SK-N-SH treated with all-trans-retinoic acid at 6 μM for 48 hours (cell line): ENCODE data around the gene CARD10.

Source experiments
- ATAC-seq: fragments of 200-7000 bp; cut with Tn5 transposase; 3 replicates; pipeline ENCODE4 v1.9.1; 2020; ENCODE audit warnings: mild to moderate bottlenecking, moderate library complexity
- ARNTL ChIP-seq: fragments of 450-650 bp; formaldehyde crosslinking; IDR thresholded peaks from 2 replicates; pipeline ENCODE4 v1.5.0; 2020; ENCODE audit warnings: low read depth, mild to moderate bottlenecking, moderate library complexity, borderline replicate concordance
- BACH2 ChIP-seq: fragments of 250-450 bp; sonication (Bioruptor Pico); IDR thresholded peaks from 2 replicates; pipeline ENCODE4 v1.9.0; 2021; ENCODE audit warnings: mild to moderate bottlenecking, borderline replicate concordance
- ESRRG ChIP-seq: fragments of 250-450 bp; sonication (Bioruptor Pico); IDR thresholded peaks from 2 replicates; pipeline ENCODE4 v1.6.1; 2021; ENCODE audit warnings: mild to moderate bottlenecking
- GLIS3 ChIP-seq: fragments of 250-450 bp; sonication (Bioruptor Pico); IDR thresholded peaks from 2 replicates; pipeline ENCODE4 v1.5.0; 2020; ENCODE audit warnings: mild to moderate bottlenecking, moderate library complexity
- ISL1 ChIP-seq: fragments of 250-450 bp; sonication (Bioruptor Pico); IDR thresholded peaks from 2 replicates; pipeline ENCODE4 v2.1.2; 2022; ENCODE audit warnings: mild to moderate bottlenecking, moderate library complexity
- OSR1 ChIP-seq: fragments of 250-450 bp; sonication (Bioruptor Pico); IDR thresholded peaks from 2 replicates; pipeline ENCODE4 v1.8.0; 2022; ENCODE audit warnings: moderate library complexity, mild to moderate bottlenecking, inconsistent platforms
- PPARA ChIP-seq: fragments of 250-450 bp; sonication (Bioruptor Pico); IDR thresholded peaks from 2 replicates; pipeline ENCODE4 v1.5.0; 2020; ENCODE audit warnings: mild to moderate bottlenecking, borderline replicate concordance
- RARB ChIP-seq: fragments of 250-450 bp; sonication (Bioruptor Pico); IDR thresholded peaks from 2 replicates; pipeline ENCODE4 v1.8.0; 2021; ENCODE audit warnings: mild to moderate bottlenecking, moderate library complexity
- TCF4 ChIP-seq: fragments of 250-450 bp; sonication (Bioruptor Pico); IDR thresholded peaks from 2 replicates; pipeline ENCODE4 v1.8.0; 2021; ENCODE audit warnings: mild to moderate bottlenecking, moderate library complexity, borderline replicate concordance
- TOX ChIP-seq: fragments of 250-450 bp; sonication (Bioruptor Pico); IDR thresholded peaks from 2 replicates; pipeline ENCODE4 v1.8.0; 2021; ENCODE audit warnings: mild to moderate bottlenecking, moderate library complexity, borderline replicate concordance
- ZC3H10 ChIP-seq: fragments of 250-450 bp; sonication (Bioruptor Pico); IDR thresholded peaks from 2 replicates; pipeline ENCODE4 v1.5.1; 2021; ENCODE audit warnings: mild to moderate bottlenecking, moderate library complexity
- ZFP3 ChIP-seq: fragments of 250-450 bp; sonication (Bioruptor Pico); IDR thresholded peaks from 2 replicates; pipeline ENCODE4 v1.5.0; 2020; ENCODE audit warnings: mild to moderate bottlenecking, moderate library complexity
- ZFP30 ChIP-seq: fragments of 450-650 bp; formaldehyde crosslinking; IDR thresholded peaks from 2 replicates; pipeline ENCODE4 v1.5.0; 2022; ENCODE audit warnings: mild to moderate bottlenecking, moderate library complexity
- ZNF70 ChIP-seq: fragments of 450-650 bp; formaldehyde crosslinking; IDR thresholded peaks from 2 replicates; pipeline ENCODE4 v1.5.0; 2020; ENCODE audit warnings: mild to moderate bottlenecking, moderate library complexity
- ZNF8 ChIP-seq: fragments of 450-650 bp; formaldehyde crosslinking; IDR thresholded peaks from 2 replicates; pipeline ENCODE4 v1.5.0; 2020; ENCODE audit warnings: mild to moderate bottlenecking, moderate library complexity
- TF ChIP-seq, protein P1 (sequence below): fragments of 250-450 bp; sonication (Bioruptor Pico); IDR thresholded peaks from 2 replicates; pipeline ENCODE4 v1.5.1; 2020; ENCODE audit warnings: low read depth, mild to moderate bottlenecking, moderate library complexity
- TF ChIP-seq, protein P2 (sequence below): fragments of 250-450 bp; sonication (Bioruptor Pico); IDR thresholded peaks from 2 replicates; pipeline ENCODE4 v1.8.0; 2020; ENCODE audit warnings: mild to moderate bottlenecking, moderate library complexity, borderline replicate concordance
- TF ChIP-seq, protein P3 (sequence below): fragments of 250-450 bp; sonication (Bioruptor Pico); IDR thresholded peaks from 2 replicates; pipeline ENCODE4 v1.8.0; 2021; ENCODE audit warnings: low read depth, mild to moderate bottlenecking, moderate library complexity, borderline replicate concordance
- TF ChIP-seq, protein P4 (sequence below): fragments of 250-450 bp; sonication (Bioruptor Pico); IDR thresholded peaks from 2 replicates; pipeline ENCODE4 v1.5.1; 2021; ENCODE audit warnings: mild to moderate bottlenecking, moderate library complexity
- TF ChIP-seq, protein P5 (sequence below): fragments of 250-450 bp; sonication (Bioruptor Pico); IDR thresholded peaks from 2 replicates; pipeline ENCODE4 v1.5.0; 2020; ENCODE audit warnings: mild to moderate bottlenecking, moderate library complexity

Gene CARD10

DNA sequence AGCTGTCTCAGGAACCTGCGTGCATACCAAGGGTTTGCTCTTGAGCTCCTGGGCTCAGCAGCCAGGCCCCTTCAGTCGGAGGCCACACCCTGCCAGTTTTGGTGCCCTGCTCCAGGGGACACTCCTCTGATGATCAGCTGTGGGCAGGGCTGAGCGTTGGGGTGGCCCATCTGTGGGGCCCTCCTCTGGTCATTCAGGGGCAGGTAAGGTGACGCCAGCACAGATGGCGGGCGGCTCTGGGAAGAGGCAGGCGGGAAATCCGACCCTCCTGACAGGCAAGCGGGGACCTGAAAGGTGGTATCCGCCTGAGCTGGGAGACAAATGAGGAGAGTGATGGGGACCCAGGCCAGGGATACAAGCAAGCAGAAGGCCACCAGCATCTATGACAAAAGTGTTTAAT lies 29.2 kb downstream of the CARD10 start:
- no peak for ATAC-seq
- TF ChIP-seq ARNTL (no peak), ZNF8 (CRISPR knock-in tag) (no peak), ESRRG (CRISPR knock-in tag) (no peak), PPARA (CRISPR knock-in tag) (no peak), ZC3H10 (no peak), BACH2 (no peak), RARB (CRISPR knock-in tag) (no peak)
- TF ChIP-seq, protein P1, sequence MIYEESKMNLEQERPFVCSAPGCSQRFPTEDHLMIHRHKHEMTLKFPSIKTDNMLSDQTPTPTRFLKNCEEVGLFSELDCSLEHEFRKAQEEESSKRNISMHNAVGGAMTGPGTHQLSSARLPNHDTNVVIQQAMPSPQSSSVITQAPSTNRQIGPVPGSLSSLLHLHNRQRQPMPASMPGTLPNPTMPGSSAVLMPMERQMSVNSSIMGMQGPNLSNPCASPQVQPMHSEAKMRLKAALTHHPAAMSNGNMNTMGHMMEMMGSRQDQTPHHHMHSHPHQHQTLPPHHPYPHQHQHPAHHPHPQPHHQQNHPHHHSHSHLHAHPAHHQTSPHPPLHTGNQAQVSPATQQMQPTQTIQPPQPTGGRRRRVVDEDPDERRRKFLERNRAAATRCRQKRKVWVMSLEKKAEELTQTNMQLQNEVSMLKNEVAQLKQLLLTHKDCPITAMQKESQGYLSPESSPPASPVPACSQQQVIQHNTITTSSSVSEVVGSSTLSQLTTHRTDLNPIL (CRISPR knock-in tag) = no peak
- TF ChIP-seq, all 23 proteins: peak for 0

DNA sequence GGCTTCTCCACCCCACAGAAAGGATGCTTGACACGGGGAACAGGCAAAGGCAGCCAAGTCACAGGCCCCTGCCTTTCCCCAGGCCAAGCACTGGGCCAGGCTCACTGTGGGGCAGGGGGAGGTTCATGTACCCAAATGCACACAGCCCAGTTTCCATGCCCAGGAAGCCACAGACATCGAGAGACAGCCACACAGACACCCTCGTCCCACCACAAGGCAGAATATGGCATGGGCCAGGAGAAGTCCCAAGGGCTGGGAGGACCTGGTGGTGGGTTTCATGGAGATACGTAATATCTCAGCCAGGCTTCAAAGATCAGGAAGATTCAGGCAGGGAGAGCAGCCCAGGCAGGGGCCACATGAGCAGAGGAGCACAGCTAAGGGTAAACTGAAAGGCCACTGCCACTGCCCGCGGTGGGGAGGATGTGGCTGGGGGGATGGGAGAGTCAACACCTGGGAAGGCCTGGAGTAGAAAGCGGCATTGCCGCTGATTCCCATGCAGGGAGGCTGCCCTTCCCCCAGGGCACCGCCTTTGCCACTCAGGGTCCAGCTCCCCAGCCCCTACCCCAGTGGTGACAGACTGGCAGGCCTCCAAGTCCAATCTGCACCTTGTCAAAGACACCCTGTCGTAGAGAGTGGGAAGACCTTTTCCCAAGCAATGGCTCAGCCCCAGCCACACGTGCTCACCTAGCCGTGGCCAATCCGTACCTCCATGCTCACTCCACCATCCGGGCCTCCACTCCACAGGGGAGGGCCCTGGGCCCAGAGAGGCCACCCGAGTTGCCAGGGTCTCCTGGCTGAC lies 30.7 kb downstream of the CARD10 start:
- TF ChIP-seq, protein P2, sequence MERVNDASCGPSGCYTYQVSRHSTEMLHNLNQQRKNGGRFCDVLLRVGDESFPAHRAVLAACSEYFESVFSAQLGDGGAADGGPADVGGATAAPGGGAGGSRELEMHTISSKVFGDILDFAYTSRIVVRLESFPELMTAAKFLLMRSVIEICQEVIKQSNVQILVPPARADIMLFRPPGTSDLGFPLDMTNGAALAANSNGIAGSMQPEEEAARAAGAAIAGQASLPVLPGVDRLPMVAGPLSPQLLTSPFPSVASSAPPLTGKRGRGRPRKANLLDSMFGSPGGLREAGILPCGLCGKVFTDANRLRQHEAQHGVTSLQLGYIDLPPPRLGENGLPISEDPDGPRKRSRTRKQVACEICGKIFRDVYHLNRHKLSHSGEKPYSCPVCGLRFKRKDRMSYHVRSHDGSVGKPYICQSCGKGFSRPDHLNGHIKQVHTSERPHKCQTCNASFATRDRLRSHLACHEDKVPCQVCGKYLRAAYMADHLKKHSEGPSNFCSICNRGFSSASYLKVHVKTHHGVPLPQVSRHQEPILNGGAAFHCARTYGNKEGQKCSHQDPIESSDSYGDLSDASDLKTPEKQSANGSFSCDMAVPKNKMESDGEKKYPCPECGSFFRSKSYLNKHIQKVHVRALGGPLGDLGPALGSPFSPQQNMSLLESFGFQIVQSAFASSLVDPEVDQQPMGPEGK (CRISPR knock-in tag) = no peak
- TF ChIP-seq ARNTL = no peak
- TF ChIP-seq ISL1 (CRISPR knock-in tag) = no peak
- TF ChIP-seq OSR1 (CRISPR knock-in tag) = no peak
- TF ChIP-seq, protein P3, sequence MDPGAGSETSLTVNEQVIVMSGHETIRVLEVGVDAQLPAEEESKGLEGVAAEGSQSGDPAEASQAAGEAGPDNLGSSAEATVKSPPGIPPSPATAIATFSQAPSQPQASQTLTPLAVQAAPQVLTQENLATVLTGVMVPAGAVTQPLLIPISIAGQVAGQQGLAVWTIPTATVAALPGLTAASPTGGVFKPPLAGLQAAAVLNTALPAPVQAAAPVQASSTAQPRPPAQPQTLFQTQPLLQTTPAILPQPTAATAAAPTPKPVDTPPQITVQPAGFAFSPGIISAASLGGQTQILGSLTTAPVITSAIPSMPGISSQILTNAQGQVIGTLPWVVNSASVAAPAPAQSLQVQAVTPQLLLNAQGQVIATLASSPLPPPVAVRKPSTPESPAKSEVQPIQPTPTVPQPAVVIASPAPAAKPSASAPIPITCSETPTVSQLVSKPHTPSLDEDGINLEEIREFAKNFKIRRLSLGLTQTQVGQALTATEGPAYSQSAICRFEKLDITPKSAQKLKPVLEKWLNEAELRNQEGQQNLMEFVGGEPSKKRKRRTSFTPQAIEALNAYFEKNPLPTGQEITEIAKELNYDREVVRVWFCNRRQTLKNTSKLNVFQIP (CRISPR knock-in tag) = no peak
- no peak for TF ChIP-seq ZFP3 (CRISPR knock-in tag)
- no peak for TF ChIP-seq ZFP30
- TF ChIP-seq TOX = no peak
- no peak for TF ChIP-seq ZNF8 (CRISPR knock-in tag)
- TF ChIP-seq GLIS3 (CRISPR knock-in tag) = no peak
- TF ChIP-seq, protein P4, sequence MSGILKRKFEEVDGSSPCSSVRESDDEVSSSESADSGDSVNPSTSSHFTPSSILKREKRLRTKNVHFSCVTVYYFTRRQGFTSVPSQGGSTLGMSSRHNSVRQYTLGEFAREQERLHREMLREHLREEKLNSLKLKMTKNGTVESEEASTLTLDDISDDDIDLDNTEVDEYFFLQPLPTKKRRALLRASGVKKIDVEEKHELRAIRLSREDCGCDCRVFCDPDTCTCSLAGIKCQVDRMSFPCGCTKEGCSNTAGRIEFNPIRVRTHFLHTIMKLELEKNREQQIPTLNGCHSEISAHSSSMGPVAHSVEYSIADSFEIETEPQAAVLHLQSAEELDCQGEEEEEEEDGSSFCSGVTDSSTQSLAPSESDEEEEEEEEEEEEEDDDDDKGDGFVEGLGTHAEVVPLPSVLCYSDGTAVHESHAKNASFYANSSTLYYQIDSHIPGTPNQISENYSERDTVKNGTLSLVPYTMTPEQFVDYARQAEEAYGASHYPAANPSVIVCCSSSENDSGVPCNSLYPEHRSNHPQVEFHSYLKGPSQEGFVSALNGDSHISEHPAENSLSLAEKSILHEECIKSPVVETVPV (CRISPR knock-in tag) = no peak
- TF ChIP-seq TCF4 (CRISPR knock-in tag) = no peak
- ATAC-seq = no peak

DNA sequence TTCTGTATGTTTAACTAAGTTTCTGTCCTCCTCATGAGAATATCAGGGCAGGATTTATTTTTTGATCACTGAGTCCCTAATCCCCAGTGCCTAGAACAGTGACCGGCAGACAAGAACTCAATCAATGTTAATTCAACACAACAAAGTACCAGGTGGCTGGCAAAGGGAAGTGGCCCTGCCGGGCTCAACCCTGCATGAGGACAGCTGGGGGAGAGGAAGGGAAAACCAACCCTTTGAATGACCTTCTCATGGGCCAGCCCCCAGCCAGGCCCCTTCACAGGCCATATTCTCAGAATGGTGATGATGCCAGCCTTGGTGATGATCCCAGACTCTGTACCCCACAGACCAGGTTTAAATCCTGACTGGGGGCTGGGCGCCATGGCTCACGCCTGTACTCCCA lies 31.6 kb downstream of the CARD10 start:
- TF ChIP-seq ISL1 (CRISPR knock-in tag) = no peak
- TF ChIP-seq, protein P3 (CRISPR knock-in tag) = no peak
- no peak for TF ChIP-seq ZC3H10
- TF ChIP-seq BACH2 = no peak
- TF ChIP-seq, protein P5, sequence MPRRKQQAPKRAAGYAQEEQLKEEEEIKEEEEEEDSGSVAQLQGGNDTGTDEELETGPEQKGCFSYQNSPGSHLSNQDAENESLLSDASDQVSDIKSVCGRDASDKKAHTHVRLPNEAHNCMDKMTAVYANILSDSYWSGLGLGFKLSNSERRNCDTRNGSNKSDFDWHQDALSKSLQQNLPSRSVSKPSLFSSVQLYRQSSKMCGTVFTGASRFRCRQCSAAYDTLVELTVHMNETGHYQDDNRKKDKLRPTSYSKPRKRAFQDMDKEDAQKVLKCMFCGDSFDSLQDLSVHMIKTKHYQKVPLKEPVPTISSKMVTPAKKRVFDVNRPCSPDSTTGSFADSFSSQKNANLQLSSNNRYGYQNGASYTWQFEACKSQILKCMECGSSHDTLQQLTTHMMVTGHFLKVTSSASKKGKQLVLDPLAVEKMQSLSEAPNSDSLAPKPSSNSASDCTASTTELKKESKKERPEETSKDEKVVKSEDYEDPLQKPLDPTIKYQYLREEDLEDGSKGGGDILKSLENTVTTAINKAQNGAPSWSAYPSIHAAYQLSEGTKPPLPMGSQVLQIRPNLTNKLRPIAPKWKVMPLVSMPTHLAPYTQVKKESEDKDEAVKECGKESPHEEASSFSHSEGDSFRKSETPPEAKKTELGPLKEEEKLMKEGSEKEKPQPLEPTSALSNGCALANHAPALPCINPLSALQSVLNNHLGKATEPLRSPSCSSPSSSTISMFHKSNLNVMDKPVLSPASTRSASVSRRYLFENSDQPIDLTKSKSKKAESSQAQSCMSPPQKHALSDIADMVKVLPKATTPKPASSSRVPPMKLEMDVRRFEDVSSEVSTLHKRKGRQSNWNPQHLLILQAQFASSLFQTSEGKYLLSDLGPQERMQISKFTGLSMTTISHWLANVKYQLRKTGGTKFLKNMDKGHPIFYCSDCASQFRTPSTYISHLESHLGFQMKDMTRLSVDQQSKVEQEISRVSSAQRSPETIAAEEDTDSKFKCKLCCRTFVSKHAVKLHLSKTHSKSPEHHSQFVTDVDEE = no peak
- no peak for TF ChIP-seq ZNF70 (CRISPR knock-in tag)
- TF ChIP-seq ZFP30 = no peak
- TF ChIP-seq ESRRG (CRISPR knock-in tag) = no peak
- TF ChIP-seq GLIS3 (CRISPR knock-in tag) = no peak
- ATAC-seq = no peak
